Activated CD4-positive, alpha-beta T cell treated with anti-CD3 and anti-CD28 coated beads for 1 hour (primary cell): ENCODE data around the gene SLC9A9.

Experiments
- DNase-seq: peaks from one replicate; pipeline ENCODE4 v3.0.0-alpha.2; 2020

SLC9A9 gene

GRCh38 chr3:143634427-143634826, 213.8 kb downstream of the SLC9A9 start:
- no peak for DNase-seq

DNA sequence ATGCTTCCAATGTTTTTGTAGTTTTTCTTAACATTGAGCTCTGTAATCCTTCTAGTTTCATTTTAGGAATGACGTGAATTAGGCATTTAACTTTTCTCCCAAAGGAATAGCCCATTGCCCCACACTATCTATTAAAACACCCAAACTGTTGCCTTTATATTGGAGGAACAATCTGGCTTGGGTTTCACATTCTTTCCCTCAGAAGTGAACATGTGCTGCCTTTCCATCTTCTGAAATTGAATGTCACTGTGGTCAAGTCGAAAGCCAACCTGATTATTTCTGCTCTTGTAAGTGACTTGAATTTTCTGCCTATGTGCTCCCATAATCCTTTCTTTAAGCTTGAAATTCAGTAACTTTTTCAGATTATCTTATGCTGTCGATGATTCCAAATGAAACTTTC, 214.5 kb downstream of the SLC9A9 start:
- DNase-seq: no peak

DNA sequence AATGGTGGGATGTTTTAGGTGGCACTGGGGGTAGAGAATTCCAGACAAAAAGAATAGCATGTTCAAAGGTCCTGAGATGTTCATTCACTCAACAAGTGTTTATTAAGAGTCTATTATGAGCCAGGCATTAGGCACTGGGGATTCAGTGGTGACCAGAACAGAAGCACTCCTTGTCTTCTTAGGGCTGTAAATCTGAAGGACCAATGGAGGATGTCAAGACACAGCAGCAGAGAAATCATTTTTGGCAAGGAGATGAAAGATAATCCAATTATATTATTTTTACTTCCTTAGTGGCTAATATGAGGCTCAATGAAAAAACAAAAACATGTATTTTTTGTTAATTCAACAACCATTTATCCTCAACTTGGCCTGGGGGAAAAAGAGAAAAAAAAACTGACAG, 218.5 kb downstream of the SLC9A9 start:
- no peak for DNase-seq

- no peak for DNase-seq
These were observed 219.3 kb downstream of the SLC9A9 start for GRCh38 chr3:143628971-143629370.

DNA sequence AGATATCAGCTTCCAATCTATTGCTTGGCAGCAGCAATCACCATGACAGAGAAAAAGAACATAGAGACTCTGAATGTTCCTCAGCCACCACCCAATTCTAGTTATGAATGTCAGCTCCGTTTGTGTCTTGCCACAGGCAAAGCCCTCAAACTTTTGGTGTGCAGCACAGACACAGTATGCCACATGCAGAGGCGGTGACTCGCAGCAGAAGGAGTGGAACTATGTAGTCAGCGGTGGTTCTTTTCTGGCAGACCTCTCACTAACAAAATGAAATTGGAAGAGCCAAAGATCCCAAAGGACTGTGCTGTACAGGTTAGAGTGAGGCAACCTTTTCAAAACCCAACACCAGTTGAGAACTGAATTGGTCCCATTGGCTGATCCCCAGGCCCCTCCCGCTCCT, 220.9 kb downstream of the SLC9A9 start:
- DNase-seq: no peak

DNA sequence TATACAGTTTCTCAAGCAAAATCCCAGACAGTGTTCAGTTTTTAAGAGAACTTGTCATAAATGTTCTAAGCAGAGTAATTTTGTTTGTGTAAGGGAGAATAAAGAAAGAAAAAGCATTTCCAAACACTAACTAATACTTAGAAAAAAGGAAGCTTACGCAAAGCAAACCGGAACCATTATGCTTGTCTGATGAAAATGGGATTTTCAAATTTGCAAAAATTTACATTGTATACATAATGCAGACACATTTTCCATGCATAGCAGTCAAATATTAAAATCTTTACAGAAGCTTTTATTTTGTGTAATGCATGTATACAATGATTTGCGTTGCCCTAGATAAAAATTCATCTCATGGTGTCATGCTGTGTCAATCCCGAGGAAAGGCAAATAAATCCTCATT, 229.0 kb downstream of the SLC9A9 start:
- no peak for DNase-seq

GRCh38 chr3:143617050-143617449, 231.2 kb downstream of the SLC9A9 start:
- no peak for DNase-seq

DNA sequence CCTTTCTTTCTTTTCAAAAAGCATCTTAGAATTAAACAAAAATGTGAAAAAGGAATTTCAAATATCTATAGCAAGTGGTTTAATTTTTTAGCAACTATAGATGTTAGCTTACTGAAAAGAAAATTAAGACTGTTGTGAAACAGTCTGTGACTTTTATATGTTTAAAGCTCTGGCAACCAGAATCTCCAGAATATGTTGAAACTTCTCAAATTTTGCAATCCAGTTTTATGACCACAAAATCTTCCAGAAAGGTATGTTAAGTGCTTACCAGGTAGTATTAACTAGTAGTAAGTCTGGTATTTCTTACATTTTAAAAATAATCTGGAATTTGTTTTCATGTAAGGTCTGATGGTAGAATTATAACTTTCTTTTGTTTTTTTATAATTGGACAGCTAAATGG, 235.0 kb downstream of the SLC9A9 start:
- no peak for DNase-seq

GRCh38 chr3:143612541-143612940, 235.7 kb downstream of the SLC9A9 start:
- no peak for DNase-seq

DNA sequence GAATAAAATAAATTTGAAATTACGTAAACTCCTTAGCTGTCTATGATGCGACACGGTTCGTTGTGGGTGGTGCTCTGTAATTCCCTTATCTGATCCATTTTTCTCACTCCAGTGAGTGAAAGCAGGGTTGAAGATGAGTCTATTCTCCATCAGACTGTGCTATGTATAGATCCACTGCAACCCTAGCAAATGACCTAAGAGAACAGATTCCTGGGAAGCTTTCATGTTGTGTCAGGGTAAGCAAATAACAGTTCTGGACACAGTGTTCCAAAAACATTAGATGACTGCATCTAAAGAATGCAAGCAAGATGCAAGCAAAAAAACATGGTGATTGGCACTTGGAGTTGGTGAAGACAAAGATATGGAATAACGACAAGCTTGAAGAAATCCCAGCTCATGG, 239.3 kb downstream of the SLC9A9 start:
- DNase-seq: no peak

DNA sequence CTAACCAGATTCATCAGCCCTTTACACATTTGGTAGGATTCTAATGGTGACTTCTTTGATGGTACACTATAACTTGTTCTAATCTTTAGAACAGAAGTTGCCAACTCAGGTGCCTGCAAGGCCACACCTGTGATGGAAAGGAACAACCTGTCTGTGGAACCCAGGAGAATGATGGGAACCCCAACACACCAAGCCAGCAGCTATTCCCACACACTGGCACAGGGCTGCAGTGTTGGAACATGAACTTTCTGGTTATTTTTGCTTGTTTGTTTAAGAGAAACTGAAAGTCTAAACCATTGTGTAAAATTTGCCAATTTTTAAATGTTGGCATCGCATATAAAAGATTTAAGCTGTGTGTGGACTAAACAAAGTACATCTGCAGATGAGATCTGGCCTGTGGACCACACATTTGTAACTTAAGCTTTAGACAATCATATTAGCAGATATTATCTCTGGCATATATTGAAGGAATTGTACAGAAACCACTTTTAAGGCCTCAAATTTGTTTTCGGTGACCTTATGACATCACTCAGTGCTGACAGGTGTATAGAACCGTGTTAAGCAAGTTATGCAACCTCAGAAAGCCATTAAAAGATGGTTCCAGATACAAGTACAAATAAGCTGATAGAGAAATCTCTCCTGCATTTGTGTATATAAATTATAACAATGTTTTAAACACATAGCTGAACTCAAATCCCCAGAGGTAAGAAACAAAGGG, 242.9 kb downstream of the SLC9A9 start:
- no peak for DNase-seq

- no peak for DNase-seq
These were observed 243.7 kb downstream of the SLC9A9 start for GRCh38 chr3:143604402-143605185.

DNA sequence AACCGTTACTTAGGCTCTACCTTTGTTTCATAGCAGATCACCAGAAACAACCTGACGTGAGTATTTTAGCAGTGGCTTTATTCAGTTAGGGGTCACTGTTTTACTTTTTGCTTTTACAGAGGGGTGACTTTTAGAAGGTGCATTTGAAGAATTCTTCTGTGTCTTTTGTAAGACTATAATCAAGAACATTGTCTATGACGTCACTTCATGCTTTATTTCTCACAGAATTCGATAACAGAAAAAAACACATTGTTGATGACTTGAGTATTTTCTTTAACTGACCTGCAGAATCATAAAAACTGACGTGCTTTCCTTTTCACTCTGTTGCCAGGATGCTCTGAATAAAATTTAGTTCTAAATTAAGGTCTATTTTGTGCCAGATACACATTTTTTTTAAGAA, 244.5 kb downstream of the SLC9A9 start:
- no peak for DNase-seq

- no peak for DNase-seq
These were observed 246.4 kb downstream of the SLC9A9 start for GRCh38 chr3:143601723-143602484.

DNA sequence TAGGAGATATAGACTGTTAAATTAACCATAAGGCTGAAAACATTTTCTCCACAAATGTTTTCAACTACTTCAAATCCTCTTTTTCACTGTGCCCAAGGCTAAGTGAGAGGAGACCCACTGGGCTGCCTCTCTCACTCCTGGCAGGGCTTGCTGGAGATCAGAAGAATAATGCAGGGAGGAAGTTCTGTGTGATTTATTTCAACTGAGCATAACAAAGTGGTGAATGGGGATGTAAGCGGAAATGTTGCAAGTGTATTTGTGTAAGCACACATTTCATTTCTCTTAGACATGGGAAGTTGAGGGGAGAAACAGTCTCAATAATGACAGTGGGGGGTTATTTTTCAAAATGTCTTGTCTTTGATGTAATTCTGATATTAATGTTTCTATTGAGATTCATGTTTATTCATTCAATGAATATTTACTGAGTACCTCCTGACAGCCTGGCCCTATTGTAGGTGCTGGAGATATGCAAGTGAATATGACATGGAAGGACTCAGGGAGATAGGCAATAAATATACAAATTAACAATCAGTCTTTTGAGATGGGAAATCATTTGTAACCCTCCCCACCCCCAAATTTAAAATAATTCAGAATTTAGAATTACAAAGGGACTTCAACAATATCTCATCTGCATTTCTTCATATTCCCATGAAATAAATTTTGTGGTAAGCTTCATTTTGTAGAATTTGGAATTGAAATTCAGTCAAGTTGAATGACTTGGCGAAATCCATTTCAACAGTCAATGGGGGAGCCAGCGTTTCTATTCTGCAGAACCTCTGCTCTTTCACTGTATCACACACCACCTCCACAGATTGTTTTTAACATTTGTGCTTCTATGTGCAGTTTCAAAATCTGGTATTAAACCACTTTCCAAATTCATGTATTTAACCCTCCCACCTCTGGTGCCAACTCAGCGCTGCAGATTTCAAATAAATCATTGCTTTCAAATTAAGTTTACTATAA, 247.2 kb downstream of the SLC9A9 start:
- DNase-seq: no peak

GRCh38 chr3:143597774-143598652, 250.3 kb downstream of the SLC9A9 start:
- DNase-seq: no peak

- DNase-seq: no peak
These were observed 251.2 kb downstream of the SLC9A9 start for GRCh38 chr3:143596957-143597642.

GRCh38 chr3:143595456-143596077, 252.7 kb downstream of the SLC9A9 start:
- DNase-seq: no peak

- DNase-seq: no peak
These were observed 254.1 kb downstream of the SLC9A9 start for GRCh38 chr3:143594206-143594605.

- DNase-seq: no peak
These were observed 257.6 kb downstream of the SLC9A9 start for GRCh38 chr3:143590660-143591059.
